Umbilical cord (tissue), 2 donors: ENCODE results near the gene PSMC2. TPM values are rescaled to one million over a fixed set of nuclear protein-coding genes. Genes with fewer than 3 reads are reported as not detected.
"Not testable (repeated sequence)": the region's sequence is repeated elsewhere in the genome, so short reads cannot be mapped to it uniquely, and the experiment has no call there.

Experiments
- DNase-seq: peaks from one replicate; pipeline ENCODE4 v3.0.0-alpha.2; 2015; ENCODE audit warnings: low spot score
- total RNA-seq: library from RNA; depleted of rRNA; stranded (reverse); fragments of >200 nt; gene quantifications from one replicate; pipeline ENCODE4 v1.2.3, GENCODE V29; 2014; ENCODE audit warnings: low replicate concordance; ENCODE audit not compliant: insufficient read depth

Gene PSMC2
- total RNA-seq, 1 donor from 2014 or later = 60.9 TPM

GRCh38 chr7:103379270-103379975 is 32.0 kb downstream of the PSMC2 start:
- DNase-seq = no peak

GRCh38 chr7:103380395-103381191 is 33.1 kb downstream of the PSMC2 start:
- no peak for DNase-seq

- no peak for DNase-seq
These were observed 34.0 kb downstream of the PSMC2 start for GRCh38 chr7:103381280-103382031.

DNA sequence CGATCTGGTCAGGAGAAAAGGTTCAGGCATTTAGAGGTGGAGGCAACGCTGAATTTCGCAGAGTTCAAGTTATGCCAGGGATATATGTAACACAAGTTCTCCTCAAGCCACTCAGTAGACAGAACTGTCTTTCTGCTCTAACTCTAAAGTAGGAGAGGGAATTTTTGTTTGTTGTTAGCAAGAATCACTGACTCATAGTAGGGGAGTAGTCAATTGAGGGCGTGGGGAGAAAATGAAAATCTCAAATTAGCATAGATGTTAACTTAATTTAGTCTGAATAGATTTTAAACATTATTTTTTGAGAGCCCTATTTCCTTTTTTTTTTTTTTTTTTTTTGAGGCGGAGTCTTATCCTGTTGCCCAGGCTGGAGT is 34.6 kb downstream of the PSMC2 start:
- no peak for DNase-seq

- no peak for DNase-seq
These were observed 39.8 kb downstream of the PSMC2 start for GRCh38 chr7:103387242-103387641.

DNA sequence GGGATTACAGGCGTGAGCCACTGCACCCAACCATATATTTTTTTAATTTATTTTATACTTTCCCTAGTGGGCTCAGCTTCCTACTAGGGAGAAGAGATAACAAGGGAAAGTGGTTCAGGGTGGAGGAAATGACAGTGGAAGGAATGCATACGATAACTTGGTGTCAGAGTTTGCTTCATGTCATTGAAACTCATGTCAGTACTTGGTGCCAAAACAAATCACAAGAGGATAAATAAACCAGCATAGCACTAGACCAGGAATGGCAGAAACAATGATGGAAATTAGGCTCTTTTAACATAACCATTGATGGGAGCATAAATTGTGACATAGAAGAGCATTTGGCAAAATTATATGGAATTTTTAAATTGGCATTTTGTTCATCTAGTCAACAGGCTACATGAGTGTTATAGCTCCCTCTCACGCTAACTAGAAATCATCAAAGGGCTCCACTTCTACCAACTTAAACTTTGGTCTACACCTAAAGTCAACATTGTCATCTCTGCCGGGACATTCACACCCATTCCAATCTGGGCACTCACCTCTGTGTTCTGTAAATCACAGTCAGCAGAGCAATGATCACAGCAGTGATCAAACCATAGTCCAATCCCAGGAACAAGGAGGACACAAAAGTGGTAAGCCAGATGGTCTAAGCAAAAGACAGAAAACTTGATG is 41.2 kb downstream of the PSMC2 start:
- no peak for DNase-seq

DNA sequence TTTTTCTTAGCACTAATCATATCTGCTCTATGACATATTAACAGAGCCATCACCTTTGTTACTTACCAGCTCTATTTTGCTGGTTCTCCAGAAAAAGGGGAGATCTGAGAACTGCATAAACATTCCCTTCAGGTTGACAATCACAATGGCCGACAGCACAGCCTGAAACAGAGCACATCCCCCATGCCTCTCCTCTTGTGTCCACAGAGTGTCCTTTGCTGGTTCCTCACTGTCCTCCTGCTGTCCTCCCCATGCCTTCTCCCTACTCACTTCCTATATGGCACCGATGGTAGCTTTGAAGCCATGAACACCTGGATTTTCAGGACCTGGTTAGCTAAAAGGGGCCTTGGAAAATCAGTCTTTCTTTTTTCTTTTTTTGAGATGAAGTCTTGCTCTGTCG is 41.8 kb downstream of the PSMC2 start:
- no peak for DNase-seq

DNA sequence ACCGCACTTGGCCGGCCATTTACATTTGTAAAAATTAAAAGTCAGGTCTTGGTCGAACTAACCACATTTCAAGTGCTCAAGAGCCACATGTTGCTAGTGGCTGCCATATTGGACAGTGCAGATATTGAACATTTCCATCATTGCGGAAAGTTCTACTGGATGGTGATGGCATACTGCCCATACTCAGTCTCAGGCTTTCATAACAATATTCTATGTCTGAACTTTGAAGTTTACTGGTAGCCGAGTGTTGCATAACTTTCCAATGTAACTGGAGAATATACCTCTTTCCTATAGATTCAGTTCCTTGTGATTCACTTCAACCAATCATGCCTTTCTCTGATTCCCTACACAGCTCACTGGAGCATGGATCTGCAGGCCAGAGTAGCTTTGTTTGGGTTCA is 43.7 kb downstream of the PSMC2 start:
- DNase-seq = no peak

- no peak for DNase-seq
These were observed 44.5 kb downstream of the PSMC2 start for GRCh38 chr7:103391976-103392375.

DNA sequence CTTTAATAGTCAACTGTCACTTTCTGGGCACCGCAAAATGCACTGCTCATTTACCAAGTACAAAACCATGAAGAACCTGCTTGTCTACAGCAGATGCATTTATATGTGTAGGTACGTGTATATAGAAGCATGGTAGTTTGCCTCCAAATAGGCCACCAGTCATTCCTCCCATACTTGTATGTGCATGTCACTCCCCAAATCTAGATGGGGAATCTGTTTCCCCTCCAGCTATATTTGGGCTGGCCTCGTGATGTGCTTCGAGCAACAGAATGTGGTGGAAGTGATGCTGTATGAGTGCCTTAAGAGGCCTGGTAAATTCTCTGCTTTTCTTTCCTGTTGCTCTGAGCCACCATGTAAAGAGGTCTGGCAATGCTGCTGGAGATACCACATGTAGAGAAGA is 47.1 kb downstream of the PSMC2 start:
- DNase-seq = no peak

DNA sequence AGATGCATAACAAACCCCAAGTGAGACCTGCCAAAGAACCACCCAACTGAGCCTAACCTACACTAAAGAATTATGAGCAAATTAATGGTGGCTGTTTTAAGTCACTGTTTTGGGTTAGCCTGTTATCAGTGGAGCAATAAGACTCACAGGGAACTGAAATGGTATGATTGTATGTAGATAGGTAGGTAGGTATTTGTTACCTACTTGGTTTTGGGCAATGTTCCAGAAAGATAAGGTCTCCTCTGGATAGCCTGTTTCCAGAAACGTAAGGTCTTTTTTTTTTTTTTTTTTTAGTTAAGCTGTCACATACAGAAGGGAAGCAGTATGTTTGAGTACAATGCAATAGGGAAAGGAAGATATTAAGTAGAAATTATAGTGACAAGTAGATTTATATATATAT is 47.6 kb downstream of the PSMC2 start:
- DNase-seq = no peak

- no peak for DNase-seq
These were observed 49.0 kb downstream of the PSMC2 start for GRCh38 chr7:103396471-103396870.

- DNase-seq = no peak
These were observed 51.2 kb downstream of the PSMC2 start for GRCh38 chr7:103398483-103399127.

GRCh38 chr7:103399687-103400086 is 52.2 kb downstream of the PSMC2 start:
- not testable (repeated sequence) for DNase-seq

DNA sequence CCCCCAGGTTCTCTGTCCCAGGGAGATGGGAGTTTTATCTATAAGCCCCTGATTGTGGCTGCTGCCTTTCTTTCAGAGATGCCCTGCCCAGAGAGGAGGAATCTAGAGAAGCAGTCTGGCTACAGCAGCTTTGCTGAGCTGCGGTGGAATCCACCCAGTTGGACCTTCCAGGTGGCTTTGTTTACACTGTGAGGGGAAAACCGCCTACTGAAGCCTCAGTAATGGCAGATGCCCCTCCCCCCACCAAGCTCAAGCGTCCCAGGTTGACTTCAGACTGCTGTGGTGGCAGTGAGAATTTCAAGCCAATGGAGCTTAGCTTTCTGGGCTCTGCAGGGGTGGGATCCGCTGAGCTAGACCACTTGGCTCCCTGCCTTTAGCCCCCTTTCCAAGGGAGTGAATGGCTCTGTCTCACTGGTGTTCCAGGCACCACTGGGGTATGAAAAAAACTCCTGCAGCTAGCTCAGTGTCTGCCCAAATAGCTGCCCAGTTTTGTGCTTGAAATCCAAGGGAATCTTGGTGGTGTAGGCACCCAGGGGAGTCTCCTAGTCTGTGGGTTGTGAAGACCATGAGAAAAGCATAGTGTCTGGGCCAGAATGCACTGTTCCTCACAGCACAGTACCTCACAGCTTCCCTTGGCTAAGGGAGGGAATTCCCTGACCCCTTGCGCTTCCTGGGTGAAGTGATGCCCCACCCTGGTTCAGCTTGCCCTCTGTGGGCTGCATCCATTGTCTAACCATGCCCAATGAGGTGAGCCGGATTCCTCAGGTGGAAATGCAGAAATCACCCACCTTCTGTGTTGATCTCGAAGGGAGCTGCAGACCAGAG is 58.6 kb downstream of the PSMC2 start:
- not testable (repeated sequence) for DNase-seq

DNA sequence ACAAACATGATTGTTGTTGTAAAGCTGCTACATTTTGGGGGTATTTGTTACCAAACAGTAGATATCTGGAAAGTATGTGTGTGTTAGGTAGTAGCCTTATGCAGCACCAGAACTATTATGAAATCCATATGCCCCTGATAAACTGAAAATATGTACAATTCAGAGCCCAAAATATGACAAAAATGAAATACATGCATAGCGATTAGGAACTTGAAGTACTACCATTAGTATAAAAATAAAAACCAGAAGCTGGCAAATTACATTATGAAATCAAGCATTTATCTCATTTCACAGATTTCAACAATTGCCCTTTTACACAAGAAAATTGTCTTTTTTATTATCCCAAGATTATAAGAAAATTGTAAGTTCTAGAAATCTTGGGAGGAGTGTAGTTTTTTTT is 64.7 kb downstream of the PSMC2 start:
- peak; percentile 35 for DNase-seq

DNA sequence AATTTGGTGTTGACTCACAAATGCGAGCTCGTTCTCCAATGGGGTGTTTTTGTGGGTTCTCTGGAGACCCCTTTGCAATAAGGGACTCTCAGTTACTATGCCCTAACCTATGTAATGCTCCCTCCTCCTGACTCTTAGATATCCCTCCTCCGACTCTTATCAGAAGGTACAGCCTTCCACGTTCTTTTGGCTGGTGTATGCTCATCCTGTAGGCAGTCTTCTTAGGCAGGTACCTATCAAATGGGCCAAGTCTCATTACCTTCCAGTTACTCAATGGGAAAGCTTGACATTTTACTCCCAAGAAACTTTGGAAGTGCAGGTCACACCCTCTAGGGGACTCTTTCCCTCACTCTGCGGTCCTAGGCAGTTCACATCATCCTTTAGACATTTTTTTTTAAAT is 66.0 kb downstream of the PSMC2 start:
- no peak for DNase-seq

GRCh38 chr7:103418241-103418640 is 70.8 kb downstream of the PSMC2 start:
- DNase-seq = no peak
